CMK (cell line): ENCODE results near the gene GOLGA6L9.
"Not testable (repeated sequence)": the region's sequence is repeated elsewhere in the genome, so short reads cannot be mapped to it uniquely, and the experiment has no call there.

Source experiments
- DNase-seq: peaks from one replicate; pipeline ENCODE4 v3.0.0-alpha.2; 2010; ENCODE audit warnings: low read depth

GOLGA6L9 gene

DNA sequence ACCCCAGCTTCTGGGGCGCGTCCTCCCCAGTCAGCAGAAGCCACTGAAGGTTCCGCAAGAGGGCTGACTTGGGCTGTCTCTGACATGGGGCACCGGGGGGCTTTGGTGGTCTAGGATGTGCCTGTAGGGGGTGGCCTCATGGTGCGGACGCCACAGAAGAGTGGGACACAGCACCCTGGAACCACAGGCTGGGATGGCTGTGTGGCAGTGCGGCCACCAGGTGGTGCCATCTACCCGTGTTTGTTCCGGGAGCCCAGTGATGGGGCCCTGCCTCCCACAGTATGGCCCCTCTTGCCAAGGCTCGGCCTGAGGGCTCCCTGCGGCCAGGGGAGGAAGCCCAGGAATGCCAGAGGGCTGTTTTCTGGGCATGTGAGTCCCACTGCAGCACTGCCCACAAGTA, 38.6 kb downstream of the GOLGA6L9 start:
- DNase-seq: not testable (repeated sequence)

DNA sequence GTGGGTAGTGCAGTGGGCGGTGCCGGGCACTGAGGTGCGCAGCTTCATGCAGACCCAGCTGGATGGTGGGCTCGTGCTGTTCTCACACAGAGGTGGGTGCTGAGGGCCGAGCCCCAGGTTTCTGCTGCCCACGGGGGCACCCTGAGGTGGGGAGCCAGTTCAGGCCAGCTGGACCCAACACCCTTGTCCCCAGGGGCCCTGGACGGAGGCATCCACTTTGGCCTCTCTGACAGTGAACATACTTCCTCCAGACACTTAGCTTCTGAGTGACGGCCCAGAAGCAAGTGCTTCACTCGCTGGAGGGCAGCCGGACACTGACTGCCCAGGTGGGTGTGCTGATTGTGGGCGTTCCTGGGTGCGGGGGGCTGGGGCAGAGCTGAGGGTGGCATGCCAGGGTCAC, 39.8 kb downstream of the GOLGA6L9 start:
- not testable (repeated sequence) for DNase-seq

DNA sequence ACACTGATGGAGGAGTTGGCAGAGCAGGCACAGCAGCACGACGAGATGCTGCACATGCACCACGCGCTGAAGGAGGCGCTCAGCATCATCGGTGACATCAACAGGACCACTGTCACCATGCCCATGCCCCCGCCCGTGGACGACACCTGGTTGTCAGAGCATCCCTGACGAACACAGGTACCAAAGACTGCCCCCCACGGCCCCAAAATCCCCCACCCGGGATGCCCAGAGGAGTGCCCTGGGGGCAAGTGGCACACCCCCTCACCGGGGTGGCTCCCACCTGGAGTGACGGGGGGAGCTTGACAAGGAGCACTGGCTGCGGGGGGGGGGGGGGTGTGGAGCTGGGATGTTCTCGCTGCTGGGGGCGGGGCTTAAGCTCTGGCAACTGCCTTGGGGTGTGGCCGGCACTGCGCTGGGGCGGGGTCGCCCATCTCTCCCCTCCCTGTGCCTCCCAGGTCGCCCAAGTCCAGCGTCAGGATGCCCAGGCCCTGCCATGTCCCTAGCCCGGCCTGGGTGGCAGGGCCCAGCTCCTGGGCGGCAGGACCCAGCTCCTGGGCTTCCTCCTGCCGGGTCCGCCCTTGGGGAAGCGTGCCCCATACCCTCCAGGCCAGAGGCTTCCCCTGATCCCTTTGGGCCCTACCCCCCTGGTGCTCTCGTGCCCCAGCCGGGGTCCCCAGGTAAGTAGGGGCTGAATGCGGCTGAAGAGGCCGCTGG, 42.8 kb downstream of the GOLGA6L9 start:
- DNase-seq: not testable (repeated sequence)

DNA sequence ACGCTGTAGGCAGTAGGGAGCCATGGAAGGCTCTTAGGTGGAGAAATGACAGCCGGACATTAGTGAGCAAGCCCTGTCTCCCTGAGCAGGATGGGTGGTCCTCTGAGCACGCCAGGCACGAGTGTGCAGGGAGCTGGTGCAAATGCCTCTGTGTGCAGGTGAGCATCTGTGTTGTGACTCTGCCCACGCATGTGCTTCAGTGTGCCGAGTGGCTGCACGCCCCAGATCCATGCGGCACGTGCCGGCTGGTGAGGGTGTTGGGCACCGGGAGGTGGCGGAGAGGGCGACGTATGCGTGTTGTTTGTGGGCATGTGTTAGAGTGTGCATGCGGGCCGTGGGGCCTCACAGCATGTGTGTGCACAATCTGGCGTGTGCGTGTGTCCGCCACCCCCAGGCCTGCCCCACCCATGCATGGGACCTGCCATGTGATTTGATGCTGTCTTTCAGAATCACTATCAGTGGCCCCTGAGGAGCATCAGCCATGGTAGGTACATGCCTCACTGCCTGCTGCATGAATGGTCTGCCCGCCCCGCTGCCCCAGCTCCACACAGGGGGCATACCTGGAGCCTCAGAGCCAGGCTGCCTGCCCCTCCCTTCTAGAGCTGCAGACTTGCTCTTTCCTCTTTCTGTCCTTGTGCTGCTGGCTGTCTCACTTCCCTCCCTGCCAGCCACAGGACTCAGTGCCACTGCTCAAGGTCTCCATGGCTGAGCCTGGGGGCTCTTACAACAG, 45.1 kb downstream of the GOLGA6L9 start:
- DNase-seq: not testable (repeated sequence)

DNA sequence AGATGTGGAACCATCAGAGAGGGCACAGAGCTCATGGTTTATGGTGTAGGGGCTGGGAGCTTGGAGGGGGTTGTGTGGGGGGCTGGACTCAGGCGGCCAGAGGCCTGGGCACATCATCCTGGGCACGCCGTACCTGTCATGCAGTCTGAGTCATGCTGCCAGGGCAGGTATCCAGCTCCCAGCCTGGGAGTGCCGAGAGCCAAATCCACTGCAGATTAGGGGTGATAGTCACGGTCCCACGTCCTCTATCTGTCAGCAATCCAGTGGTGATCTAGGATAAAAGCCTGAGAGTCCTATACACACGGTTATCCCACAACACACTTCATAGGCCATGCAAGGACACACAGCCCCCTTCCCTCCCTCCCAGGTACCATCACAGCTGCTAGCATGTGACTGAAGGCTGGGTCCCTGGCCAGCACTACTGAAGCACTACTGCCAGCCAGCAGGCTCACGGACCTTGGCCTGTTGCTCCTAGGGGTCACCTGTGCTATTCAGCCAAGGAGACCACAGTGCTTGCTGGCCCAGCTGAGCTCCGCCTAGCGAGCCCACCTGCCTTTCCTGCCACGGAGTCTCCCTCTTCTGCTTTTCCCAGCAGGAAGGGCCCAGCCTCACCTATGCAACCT, 45.8 kb downstream of the GOLGA6L9 start:
- not testable (repeated sequence) for DNase-seq

DNA sequence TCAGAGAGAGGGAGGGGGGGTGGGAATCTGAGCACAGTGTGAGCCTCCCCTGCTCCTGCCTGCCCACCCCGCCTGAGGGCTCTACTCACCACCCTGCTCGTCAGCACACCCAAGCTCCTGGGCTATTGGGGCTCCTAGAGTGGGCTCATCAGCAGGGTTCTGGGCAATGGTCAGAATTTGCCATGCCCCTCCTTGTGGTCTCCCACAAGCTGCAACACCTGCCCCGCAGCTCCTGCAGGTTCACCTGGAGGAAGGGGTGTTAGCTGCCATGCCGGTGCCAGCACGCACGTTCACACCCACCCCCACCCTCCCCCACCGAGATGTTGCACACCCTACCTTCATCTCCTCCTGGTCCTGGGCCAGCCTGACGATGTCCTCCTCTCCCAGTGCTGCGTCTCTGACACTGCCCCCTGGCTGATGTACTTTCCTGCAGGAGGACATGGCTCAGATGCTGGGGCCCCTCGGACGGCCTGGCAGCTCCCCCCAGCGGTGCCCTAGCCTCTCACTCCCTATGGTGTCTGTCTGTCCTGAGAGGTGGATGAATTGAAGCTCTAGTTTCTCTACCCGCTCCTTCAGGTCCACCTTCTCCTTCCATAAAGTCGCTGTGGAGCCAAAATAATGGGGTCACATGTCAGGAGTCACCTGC, 47.2 kb downstream of the GOLGA6L9 start:
- not testable (repeated sequence) for DNase-seq

DNA sequence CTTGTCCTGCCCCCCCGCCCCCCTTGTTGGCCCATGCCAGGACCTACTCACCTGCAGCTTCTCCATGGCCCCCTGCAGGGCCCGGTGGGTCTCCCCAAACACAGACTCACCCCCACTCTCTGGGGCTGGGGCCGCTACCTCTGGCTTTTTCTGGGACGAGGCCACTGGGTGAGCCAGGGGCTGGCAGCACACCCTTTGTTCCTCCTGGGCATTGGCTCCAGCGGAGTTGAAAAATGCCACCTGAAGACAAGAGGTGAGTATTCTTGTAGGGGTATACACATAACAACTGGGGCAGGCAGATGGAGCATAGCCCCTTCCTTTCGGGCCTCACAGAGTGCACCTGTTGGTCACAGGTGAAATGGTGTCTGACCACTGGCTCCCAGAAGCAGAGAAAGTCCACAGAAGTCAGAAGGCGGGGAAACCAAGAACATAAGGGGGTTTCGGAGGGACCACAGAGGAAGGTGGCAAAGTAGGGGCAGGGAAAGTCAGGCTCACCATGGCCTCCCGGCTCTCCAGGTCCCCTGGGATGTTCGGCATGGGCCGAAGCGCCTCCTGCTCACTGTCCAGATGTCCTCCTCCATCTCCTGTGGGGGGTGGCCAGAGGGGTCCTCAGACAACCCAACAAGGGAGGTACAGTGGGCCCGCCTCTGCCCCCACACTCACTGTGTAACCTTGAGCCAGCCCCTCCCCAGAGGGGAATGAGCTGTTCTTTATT, 47.9 kb downstream of the GOLGA6L9 start:
- DNase-seq: not testable (repeated sequence)
